Activated naive CD4-positive, alpha-beta T cell (primary cell): Measurements from ENCODE around the gene MSI1.

Experiments used
- DNase-seq, 4 experiments: peaks; one replicate each; lab custom pipeline; 2025; lab: John Stamatoyannopoulos, UW

The MSI1 gene

GRCh38 chr12:120368789-120369602 is at the start of gene MSI1:
TSS of gene MSI1 (minus strand) at chr12:120369164. CDS start at chr12:120369091, 73 bp downstream.
- DNase-seq: no peak

- DNase-seq: no peak
Observed at GRCh38 chr12:120417917-120418580, 49.1 kb upstream of the MSI1 start.

DNA sequence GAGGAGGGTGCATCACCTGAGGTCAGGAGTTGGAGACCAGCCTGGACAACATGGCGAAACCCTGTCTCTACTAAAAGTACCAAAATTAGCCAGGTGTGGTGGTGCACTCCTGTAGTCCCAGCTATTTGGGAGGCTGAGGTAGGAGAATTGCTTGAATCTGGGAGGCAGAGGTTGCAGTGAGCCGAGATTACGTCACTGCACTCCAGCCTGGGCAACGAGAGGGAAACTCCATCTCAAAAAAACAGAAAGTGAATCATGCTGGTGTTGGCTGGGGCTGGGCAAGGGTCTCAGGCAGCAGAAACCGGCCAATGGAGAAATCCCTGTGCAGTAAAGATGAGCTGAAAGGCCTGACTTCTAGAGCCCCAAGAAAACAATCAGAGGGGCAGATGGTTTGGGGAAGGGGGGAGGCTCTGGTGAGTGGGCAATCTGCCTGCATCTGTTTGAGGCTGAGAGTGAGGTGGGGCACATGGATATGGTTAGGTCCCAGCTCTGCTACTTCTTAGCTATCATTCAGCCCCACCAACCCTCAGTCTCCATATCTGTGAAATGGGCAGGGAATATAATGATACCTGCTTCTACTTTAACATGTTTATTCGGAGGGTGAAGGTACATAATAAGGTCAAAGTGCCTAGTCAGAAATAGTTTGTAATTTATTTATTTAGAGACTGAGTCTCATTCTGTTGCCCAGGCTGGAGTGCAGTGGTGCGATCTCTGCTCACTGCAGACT is 47.7 kb upstream of the MSI1 start:
- no peak for DNase-seq

DNA sequence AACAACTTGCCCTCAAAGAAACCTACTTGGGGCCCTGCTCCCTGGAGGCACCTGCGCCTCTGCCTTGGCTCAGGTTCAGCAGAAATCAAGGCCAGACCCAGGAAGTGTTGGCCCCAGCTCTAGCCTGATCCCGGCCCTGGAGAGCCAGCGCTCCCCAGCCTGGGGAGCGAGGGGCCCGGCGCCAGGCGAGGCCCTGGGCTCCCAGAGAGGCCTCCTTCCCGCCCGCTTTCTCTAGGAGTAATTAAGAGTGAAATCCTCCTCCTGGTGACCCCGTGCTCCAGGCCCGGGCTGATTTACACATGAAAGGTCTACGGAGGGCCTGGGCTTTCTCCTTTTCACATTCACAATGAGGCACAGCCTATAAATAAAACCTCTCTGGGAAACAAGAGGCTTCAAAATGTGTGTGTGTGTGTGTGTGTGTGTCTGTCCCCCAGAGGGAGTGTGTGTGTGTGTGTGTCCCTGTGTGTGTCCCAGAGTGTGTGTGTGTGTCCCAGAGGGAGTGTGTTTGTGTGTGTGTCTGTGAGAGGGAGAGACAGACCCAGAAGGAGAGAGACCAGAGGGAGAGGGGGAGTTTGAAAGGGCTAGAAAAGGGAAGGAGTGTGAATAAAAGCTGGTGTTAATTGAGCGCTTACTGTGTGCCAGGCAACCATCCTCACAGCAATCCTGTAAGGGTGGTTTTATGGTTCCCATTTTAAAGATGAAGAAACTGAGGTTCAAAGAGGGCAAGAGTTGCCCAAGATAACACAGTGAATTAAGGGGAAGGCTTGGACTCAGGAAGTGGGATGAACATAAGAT is 45.1 kb upstream of the MSI1 start:
- no peak for DNase-seq

DNA sequence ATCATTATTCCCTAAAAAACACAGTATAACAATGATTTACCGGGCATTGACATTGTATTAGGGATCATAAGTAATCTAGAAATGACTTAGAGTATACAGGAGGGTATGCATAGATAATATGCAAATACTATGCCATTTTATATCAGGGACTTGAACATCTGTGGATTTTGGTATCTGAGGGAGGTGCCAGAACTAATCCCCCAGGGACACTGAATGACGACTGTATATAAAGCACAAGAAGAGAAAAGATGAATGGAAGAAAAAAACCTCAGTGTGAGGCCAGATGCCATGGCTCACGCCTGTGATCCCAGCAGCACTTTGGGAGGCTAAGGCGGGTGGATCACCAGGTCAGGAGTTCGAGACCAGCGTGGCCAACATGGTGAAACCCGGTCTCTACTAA is 43.5 kb upstream of the MSI1 start:
- no peak for DNase-seq

DNA sequence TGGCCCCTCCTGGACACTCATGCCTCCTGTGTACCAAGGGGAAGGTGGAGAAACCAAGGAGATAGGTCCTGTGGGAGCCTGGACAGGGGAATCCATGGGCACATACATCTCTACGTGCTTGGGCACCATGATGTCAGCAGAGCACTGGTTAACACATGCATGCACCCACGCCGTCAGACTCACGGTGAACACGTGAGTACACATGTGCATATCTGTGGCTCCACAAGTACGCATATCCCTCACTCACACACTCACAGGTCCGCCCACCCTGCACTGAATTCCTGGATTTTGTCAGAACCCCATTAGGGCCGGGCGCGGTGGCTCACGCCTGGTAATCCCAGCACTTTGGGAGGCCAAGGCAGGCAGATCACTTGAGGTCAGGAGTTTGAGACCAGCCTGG is 39.8 kb upstream of the MSI1 start:
- DNase-seq: no peak

GRCh38 chr12:120406553-120406952 is 37.6 kb upstream of the MSI1 start:
- DNase-seq: no peak

GRCh38 chr12:120406069-120406468 is 37.1 kb upstream of the MSI1 start:
- no peak for DNase-seq

- DNase-seq: no peak
Observed at GRCh38 chr12:120404271-120404670, 35.3 kb upstream of the MSI1 start.

DNA sequence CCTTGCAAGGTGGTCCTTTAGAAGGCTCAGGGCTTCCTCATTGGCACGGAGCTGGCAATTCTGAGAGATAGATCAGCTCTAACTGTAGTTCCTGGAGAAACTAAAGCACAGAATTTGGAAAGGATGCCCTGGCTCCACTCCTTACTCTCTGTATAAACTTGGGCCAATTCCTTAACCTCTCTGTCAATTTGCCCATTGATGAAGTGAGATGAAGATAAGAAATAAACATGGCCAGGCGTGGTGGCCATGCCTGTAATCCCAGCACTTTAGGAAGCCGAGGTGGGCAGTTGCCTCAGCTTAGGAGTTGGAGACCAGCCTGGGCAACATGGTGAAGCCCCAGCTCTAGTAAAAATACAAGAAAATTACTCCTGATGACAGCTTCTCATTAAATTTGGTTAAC is 34.9 kb upstream of the MSI1 start:
- DNase-seq: no peak

GRCh38 chr12:120402217-120402616 is 33.3 kb upstream of the MSI1 start:
- no peak for DNase-seq

DNA sequence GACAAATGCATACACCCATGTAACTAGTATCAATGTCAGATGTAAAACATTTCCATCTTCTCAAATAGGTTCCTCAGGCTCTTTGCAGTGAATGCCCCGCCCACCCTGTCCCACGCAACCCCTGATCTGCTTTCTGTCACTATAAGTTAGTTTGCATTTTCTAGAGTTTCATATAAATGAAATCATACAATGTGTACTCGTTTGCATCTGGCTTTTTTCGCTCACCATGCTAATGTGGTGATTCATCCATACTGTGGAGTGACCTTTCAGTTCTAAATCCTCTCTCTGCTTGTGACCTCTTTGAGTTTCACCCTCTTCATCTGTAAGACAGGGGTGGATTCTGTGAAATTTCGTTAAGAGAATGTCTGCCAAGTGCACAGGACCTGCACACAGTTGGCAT is 30.6 kb upstream of the MSI1 start:
- DNase-seq: no peak

GRCh38 chr12:120397824-120398540 is 29.0 kb upstream of the MSI1 start:
- no peak for DNase-seq

DNA sequence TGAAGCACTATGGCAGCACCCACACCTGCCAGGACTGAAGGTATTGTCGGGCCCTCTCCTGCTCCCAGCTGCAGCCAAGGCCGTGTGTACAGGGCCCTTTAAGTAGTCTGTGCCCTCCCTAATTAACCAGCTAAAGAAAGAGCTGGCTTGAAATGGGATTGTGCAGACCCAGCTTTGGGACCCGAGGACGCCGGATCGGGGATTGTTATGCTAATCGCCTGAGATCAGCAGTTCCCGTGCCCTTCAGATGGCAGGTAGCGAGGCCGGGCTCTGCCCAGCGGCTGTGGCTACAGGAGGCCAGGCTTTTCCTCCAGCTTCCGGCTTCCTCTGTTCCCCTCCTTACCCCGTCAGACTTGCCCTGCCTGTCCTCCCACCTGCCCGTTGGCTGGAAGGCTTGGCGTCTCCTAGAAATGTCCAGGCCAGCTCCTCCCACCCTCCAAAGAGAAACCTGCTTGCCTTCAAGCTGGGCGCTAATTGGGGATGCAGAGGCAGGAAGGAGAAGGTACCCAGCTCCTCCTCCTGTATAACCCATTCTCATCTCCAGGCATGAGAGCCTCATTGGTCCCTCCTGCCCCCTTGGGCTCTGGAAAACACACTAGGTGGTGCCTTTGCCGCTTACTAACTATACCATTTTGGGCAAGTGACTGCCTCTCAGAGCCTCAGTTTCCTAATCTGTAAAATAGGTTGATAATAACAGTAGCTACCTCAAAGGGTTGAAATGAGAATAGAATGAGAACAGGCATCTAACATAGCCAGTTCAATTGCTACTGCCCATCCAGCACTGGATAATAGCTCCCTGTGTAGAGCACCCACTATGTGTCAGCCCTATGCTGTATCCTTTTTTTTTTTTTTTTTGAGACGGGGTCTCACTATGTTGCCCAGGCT is 25.8 kb upstream of the MSI1 start:
- DNase-seq: no peak

DNA sequence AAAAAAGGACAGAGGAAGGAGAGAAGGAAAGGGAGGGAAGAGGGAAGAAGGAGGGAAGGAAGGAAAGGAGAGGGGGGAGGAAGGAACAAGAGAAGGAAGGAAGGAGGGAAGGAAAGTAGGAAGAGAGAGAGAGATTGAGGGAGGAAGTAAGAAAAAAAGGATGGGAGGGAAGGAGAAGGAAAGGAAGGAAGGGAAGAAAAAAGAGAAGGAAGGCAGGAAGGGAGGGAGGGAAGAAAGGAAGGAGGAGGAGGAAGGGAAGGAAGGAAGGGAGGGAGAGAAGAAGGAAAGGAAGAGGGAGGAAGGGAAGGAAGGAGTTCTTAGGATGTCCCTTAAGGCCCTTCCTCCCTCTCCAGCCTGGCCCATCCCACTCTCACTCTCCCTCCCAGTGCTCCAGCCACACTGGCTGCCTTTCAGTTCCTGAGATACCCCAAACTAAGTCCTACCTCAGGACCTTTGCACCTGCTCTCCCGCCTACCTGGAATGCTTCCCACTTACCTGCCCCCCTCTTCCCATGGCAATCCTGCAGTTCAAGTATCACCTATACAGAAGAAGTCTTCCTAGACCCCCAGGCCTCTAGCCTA is 21.7 kb upstream of the MSI1 start:
- no peak for DNase-seq

DNA sequence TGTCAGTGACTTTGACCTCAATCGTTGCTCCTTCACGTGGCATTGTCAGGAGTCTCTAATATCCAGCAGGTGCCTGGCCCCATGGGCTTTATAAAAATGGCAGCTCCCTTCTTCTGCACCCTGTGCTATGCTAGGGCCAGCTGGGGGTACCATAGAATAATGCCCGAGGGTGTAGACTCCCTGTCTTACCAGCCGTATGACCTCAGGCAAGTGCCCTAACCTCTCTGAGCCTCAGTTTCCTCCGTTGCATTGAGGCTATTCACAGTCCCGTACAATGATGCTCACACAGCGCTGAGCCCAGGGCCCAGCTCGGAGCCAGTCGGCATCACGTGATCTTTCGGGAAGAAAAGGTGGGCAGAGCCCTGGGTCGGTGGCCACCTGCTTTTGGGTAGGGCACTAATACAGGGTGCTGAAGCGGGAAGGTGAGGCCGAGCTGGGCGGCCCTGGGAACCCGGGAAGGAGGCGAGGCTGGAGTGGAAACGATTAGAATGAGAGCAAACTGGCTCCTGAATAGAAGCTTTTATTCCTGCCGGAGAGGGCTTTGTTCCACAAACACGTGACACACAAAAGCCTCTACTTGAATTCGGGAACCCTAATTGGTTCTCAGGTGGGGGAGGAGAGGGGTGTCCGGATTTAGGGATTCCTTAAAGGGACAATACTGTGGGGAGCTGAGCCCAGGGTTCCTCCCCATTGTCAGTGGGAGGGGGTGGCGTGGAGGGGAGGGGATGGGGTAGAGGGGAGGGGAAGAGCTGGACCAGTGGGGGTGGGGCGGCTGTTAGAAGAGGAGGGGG is 19.9 kb upstream of the MSI1 start:
- DNase-seq: no peak

DNA sequence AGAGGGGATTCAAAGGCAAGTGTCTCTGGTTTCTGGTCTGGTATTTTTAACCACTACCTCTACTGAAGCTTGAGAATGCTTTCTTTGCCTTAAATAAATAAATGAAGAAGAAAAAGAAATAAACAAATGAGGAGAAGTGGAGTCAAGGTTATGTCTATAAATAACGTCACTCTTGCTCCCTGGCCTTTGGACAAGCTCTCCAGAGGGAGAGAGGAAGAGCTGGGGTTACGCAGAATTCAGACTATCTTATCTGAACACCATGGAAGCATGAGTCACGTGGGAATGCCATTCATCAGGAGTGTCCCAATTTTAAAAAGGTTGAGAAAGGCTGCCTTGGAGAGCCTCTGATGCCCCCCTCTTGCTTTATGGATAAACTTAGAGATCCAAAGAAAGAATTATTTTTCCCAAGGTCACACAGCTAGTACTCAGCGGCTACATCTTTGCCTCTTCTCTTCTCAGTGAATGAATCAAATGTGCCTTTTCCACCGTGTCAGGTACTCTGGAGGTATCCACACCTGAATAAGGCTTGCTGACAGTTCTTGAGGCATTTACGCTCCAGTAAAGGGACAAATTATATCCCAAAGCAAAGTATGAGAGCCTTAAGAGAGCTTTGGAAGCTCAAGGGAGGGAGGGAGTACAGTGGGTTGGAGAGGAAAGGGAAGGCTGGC is 12.9 kb upstream of the MSI1 start:
- DNase-seq: no peak

DNA sequence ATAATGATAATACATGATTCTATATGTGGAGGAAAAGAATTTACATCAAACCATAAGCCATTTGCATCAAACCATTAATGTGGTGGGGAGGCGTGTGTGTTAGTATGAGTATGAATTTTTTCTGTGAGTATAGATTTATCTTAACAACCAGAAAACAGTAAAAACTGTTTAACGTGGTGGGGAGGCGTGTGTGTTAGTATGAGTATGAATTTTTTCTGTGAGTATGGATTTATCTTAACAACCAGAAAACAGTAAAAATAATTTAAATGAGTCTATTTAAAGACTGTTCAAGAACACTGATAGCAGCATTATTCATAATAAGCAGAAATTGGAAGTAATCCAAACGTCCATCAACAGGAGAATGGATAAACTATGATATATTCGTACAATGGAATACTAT is 9.1 kb upstream of the MSI1 start:
- DNase-seq: no peak

GRCh38 chr12:120377611-120378010 is 8.6 kb upstream of the MSI1 start:
- DNase-seq: no peak
